ENCODE data around the gene NDC80. TPM values are rescaled to one million over a fixed set of nuclear protein-coding genes. Genes with fewer than 3 reads are reported as not detected.

NDC80 gene
- total RNA-seq, 1 donor from 2014 or later = 7.9 TPM

- peak overlapping the region; percentile 100 for H3K4me3 Mint-ChIP-seq (ENCODE audit: unreplicated experiment)
- peak overlapping the region; percentile 100 for H3K27ac Mint-ChIP-seq (ENCODE audit: unreplicated experiment)
- no peaks in the 10 kb centered on the region for H3K36me3 Mint-ChIP-seq (ENCODE audit: unreplicated experiment)
- TF ChIP-seq CTCF (IDR thresholded peaks at IDR 0.05) = no peak
- H3K9me3 Mint-ChIP-seq (ENCODE audit: unreplicated experiment) = no peaks in the 10 kb centered on the region
- H3K4me1 Mint-ChIP-seq (ENCODE audit: unreplicated experiment) = peaks cover 47% of the 10 kb centered on the region
- no peaks in the 10 kb centered on the region for H3K27me3 Mint-ChIP-seq (ENCODE audit: unreplicated experiment)
- DNase-seq (ENCODE audit: extremely low spot score, unreplicated experiment) = no peak
These were observed 1.5 kb downstream of the NDC80 start for GRCh38 chr18:2572892-2573291.

- TF ChIP-seq CTCF (IDR thresholded peaks at IDR 0.05) = no peak
- Mint-ChIP-seq H3K36me3 (ENCODE audit: unreplicated experiment) (no peaks in the 10 kb centered on the region), H3K27me3 (ENCODE audit: unreplicated experiment) (no peaks in the 10 kb centered on the region), H3K4me1 (ENCODE audit: unreplicated experiment) (peaks cover 52% of the 10 kb centered on the region), H3K4me3 (ENCODE audit: unreplicated experiment) (peak overlapping the region; percentile 100), H3K9me3 (ENCODE audit: unreplicated experiment) (no peaks in the 10 kb centered on the region), H3K27ac (ENCODE audit: unreplicated experiment) (peak overlapping the region; percentile 100)
- DNase-seq (ENCODE audit: extremely low spot score, unreplicated experiment) = no peak
These were observed 2.1 kb downstream of the NDC80 start for GRCh38 chr18:2573408-2573807.

- H3K4me3 Mint-ChIP-seq (ENCODE audit: unreplicated experiment) = no peak overlapping the region
- H3K9me3 Mint-ChIP-seq (ENCODE audit: unreplicated experiment) = no peaks in the 10 kb centered on the region
- TF ChIP-seq CTCF (IDR thresholded peaks at IDR 0.05) = no peak
- H3K27ac Mint-ChIP-seq (ENCODE audit: unreplicated experiment) = peak overlapping the region; percentile 57
- no peaks in the 10 kb centered on the region for H3K27me3 Mint-ChIP-seq (ENCODE audit: unreplicated experiment)
- peaks cover 13% of the 10 kb centered on the region for H3K4me1 Mint-ChIP-seq (ENCODE audit: unreplicated experiment)
- no peak for DNase-seq (ENCODE audit: extremely low spot score, unreplicated experiment)
- H3K36me3 Mint-ChIP-seq (ENCODE audit: unreplicated experiment) = no peaks in the 10 kb centered on the region
These were observed 16.4 kb downstream of the NDC80 start for GRCh38 chr18:2587788-2588187.

GRCh38 chr18:2588666-2589344 is 17.4 kb downstream of the NDC80 start:
- H3K27ac Mint-ChIP-seq (ENCODE audit: unreplicated experiment) = peak overlapping the region; percentile 29
- H3K27me3 Mint-ChIP-seq (ENCODE audit: unreplicated experiment) = no peaks in the 10 kb centered on the region
- no peak for DNase-seq (ENCODE audit: extremely low spot score, unreplicated experiment)
- no peak for TF ChIP-seq CTCF (IDR thresholded peaks at IDR 0.05)
- peaks cover 14% of the 10 kb centered on the region for H3K4me1 Mint-ChIP-seq (ENCODE audit: unreplicated experiment)
- no peaks in the 10 kb centered on the region for H3K9me3 Mint-ChIP-seq (ENCODE audit: unreplicated experiment)
- H3K4me3 Mint-ChIP-seq (ENCODE audit: unreplicated experiment) = no peak overlapping the region
- H3K36me3 Mint-ChIP-seq (ENCODE audit: unreplicated experiment) = no peaks in the 10 kb centered on the region

GRCh38 chr18:2589345-2590068 is 18.1 kb downstream of the NDC80 start:
- no peaks in the 10 kb centered on the region for H3K9me3 Mint-ChIP-seq (ENCODE audit: unreplicated experiment)
- no peak for TF ChIP-seq CTCF (IDR thresholded peaks at IDR 0.05)
- no peak for DNase-seq (ENCODE audit: extremely low spot score, unreplicated experiment)
- H3K27ac Mint-ChIP-seq (ENCODE audit: unreplicated experiment) = peak overlapping the region; percentile 29
- H3K36me3 Mint-ChIP-seq (ENCODE audit: unreplicated experiment) = no peaks in the 10 kb centered on the region
- H3K4me3 Mint-ChIP-seq (ENCODE audit: unreplicated experiment) = no peak overlapping the region
- H3K27me3 Mint-ChIP-seq (ENCODE audit: unreplicated experiment) = no peaks in the 10 kb centered on the region
- peaks cover 14% of the 10 kb centered on the region for H3K4me1 Mint-ChIP-seq (ENCODE audit: unreplicated experiment)
